Activated T-cell treated with anti-CD3 and anti-CD28 coated beads for 1 hour (primary cell): ENCODE measurements around the gene PIH1D1.

Experiments used
- DNase-seq: peaks from one replicate; pipeline ENCODE4 v3.0.0-alpha.2; 2020; ENCODE audit warnings: low read depth

Gene PIH1D1

DNA sequence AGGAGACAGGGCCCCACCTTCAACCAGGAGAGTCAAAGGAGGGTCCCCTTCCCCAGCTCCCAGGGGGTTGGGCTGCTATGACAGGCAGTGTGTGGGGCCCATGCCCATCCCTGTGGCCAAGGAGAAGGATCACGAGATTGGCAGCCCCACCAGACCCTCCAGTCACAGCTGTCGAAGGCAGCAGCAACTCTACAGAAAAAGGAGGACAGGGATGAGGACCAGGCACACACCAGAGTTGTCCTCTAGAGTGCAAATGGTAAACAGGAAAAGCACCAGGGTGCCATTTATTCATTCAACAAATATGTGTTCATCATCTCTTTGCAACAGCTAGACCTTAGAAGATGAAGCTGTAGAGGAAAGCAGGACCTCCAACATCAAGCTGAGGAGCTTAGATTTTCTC lies 32.4 kb downstream of the PIH1D1 start:
- no peak for DNase-seq

DNA sequence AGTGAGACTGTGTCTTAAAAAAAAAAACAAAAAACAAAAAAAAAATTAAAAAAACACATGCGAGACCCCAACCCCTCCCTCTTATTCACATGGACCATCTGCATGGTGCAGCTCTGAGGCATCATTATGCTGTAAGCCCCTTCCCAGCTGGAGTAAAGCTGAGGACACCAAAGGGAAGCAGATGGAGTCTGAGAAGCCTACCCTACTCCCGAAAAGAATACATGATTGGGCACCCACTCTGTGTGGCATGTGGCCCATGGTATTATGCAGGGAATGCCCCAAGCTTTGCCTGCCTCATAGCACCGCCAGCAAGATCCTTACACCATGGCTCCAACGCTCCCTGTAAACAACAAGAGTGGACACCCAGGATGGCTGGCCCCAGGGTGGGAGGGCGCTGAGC lies 33.1 kb downstream of the PIH1D1 start:
- no peak for DNase-seq

DNA sequence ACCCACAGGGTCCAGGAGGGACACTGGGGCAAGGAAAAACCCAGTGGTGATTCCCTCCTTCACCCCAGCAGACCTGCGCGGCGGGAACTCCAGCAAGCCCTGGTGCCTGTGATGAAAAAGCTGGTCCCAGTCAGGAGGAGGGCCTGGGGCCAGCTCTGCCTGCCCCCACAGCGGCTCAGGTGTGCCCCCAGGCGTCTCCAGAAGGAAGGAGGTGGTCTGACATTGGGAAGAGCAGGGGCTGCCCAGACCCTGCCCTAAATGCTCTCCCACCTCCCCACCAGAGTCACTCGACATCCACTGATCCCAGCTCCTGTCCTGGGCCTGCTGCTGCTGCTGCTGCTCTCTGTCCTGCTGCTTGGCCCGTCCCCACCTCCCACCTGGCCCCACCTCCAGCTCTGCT lies 34.5 kb downstream of the PIH1D1 start:
- DNase-seq, result no peak

DNA sequence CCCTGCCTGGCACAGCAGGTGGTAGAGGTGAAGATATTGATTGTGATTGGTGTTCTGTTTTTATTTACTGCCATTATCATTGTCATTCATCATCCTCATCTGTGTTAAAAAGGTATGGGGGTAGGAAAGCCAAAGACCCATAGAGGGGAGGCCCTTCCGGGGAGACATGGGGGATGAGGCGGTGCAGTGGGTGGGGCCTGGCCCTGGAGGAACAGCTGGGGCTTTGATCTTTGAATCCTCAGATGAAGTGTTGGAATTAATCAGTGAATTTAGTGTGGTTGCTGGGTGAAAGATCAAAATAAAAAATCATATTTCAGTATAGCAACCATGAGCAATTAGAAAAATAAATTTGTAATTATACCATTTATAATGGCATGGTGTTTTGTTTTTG lies 35.8 kb downstream of the PIH1D1 start:
- DNase-seq, result no peak

DNA sequence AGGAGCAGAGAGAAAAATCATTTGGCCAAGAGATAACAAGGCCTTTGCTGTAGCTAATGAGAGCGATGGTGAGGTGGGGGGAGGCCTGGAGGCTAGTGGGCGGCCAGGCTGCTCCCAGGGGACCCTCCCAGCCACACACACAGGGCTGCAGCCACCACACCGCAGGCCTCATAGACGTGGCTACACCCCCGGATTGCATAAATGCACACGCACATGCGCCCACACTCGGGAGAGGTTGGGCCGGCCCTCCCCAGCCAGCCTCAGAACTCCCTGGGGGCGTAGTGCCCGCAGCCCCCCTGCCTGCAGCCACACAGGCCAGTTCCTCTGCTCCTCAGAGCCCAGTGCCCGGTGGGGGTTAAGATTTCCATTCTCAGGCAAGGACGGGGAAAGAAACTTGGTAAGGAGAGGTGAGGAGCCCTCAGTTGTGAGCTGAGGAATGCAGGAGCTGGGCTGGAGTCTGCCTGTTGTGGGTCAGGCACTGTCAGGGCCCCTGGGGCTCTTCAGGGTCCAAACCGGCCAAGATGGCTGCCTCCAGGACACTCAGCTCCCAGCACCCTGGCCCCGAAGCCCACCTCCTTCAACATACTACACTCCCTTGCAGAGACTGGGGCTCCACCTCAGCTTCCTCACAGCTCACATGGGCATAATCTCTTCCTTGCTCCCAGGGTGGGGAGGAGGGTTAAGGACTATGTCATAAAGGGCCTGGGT lies 36.4 kb downstream of the PIH1D1 start:
- no peak for DNase-seq

DNA sequence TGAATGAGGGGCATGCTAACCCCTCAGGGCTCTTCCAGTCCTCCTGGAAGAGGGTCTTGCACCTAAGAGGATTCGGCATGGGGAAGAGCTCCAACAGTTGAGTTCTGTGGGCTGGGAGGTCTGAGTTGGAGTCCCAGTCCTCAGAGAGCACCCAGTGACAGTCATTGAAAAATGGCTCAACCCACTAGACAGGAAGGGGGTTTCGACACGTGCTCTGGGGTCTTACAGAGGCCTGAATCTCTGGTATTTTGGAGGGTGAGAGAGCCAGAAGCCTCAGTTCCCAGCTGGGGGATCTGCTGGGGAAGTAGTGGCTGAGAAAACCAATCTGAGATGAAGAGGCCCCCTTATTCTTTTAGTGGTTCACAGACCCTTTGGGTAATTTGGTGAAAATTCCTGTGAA lies 37.4 kb downstream of the PIH1D1 start:
- DNase-seq, result no peak

DNA sequence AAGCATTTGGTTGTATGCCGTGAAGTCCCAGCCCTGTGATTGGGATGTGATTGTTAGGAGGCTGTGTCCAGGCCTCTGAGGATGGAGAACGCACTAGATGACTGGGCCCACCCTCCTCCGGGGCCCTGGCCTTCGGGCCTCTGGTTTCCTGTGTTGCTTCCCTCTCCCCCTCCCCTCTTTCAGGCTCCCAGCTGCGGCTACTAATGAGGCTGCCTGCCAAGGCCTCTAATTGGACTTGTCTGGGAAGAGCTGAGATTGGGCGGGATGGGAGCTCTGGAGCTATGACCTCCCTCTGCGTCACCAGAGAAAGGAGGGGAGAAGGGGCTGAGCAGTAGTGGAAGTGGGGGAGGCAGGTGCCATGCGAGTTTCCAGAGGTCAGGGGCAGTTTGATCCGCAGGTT lies 38.3 kb downstream of the PIH1D1 start:
- no peak for DNase-seq

DNA sequence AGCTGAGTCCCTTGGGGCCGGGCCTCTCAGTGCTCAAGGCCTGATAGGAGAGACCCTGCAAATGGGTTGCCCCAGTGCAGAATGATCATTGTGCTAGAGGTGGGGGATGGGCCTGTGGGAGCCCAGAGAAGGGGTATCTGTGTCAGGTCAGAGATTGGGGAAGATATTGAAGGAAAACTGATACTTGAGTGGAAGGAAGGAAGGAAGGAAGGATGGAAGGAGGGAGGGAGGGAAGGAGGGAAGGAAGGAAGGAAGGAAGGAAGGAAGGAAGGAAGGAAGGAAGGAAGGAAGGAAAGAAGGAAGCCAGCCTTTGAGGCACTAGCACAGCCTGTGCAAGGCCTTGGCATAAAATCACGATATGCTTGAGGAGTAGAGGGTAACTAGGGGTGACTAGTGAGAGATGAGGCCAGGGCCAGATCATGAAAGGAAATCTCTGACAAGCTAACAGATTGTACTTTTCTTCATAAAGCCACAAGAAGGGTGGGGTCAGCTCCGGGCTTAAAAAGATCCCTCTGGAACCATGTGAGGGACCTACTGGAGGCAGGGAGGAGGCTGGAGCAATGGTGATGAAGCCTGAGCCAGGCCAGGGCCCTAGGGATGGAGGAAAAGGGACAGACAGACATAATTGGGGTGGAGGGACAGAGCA lies 39.8 kb downstream of the PIH1D1 start:
- DNase-seq, result no peak

DNA sequence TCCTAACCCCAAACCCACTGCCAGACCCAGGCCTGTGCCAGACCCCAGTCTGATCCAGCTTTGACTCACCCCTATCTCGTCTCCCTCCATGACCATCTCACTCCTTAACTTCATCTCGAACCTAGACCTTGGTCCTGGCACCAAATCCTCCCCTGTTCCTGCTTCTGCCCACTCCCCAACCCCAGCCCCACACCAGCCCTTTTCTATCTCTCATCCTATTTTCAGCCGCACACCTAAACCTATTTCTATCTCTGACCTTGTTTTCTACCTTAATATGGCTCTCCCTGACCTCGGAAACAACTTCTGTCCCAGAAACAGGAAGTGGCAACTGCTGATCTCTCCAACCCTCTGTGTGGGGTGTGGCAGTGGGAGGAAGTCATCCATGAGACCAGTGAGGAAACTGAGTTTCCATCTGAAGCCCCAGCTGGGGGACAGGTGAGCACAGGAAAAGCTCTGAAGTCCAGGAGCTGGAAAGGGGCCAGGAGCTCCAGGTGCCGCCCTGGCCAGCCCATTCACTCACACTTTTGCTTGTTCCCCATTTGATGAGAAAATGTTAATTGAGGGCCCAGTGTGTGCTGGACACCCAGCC lies 42.1 kb downstream of the PIH1D1 start:
- no peak for DNase-seq

DNA sequence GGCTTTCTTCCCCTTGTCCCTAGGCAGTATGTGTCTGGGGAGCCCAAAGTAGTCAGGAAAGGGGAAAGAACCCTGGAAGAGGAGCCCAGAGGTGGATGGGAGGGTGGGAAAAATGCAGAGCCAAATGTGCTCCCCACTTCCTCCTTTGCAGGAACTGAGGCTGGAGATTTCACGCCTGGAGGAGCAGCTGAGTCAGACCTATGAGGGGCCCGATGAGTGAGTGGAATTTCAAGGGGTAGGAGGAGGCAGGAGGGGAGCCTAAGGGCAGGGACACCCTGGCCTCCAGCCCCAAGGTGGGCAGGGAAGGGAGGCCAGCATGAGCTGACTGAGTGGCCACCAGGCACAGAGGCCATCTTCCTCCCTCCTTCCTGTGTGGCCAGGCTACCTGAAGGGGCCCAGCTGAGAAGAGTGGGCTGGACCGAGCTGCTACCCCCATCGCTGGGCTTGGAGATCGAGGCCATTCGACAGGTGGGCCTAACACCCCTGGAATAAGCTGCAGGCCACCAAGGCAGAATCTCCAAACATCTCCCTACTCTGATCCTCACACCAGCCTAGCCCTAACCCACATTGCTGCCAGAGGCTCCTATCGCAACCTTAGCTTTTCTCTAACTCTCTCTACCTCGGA lies 42.7 kb downstream of the PIH1D1 start:
- no peak for DNase-seq

DNA sequence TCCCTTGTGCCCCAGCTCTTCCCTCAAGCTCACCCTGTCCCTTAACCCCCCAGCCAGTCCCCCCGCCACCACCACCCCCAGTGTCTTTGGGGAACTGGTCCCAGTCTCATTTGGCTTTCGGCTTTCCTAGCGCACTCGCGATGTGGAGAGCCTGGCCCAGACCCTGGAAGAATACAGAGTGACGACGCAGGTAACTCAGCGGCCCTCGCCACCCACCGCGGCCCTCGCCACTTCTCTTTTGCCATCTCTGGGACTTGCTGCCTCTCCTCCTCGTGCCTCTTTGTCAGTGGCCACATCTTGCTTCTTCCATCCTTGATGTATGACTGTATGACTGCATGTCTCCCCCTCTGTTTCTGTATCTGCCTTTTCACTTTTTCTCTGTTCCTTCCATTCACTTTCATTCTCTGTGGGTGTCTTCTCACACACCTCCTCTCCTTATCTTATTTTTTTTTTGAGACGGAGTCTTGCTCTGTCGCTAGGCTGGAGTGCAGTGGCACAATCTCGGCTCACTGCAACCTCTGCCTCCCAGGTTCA lies 44.1 kb downstream of the PIH1D1 start:
- no peak for DNase-seq

DNA sequence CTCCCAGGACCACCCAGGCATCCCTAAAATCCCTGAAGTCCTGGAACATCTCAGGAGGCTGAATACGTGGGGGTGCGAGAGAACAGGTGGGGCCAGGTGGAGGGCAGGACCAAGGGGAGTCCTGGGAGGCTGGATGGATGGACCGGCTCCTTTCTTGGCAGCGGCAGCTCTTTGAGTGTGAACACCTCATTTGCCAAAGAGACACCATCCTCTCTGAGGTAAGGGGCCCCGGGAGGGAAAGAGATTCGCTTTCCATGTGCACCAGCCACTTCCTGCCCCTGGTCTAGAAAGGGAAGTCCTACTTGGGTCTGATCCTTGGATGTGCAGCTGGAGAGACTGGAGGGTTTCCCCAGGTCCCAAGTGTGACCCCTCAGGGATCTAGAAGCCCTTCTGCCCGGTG lies 44.5 kb downstream of the PIH1D1 start:
- no peak for DNase-seq

DNA sequence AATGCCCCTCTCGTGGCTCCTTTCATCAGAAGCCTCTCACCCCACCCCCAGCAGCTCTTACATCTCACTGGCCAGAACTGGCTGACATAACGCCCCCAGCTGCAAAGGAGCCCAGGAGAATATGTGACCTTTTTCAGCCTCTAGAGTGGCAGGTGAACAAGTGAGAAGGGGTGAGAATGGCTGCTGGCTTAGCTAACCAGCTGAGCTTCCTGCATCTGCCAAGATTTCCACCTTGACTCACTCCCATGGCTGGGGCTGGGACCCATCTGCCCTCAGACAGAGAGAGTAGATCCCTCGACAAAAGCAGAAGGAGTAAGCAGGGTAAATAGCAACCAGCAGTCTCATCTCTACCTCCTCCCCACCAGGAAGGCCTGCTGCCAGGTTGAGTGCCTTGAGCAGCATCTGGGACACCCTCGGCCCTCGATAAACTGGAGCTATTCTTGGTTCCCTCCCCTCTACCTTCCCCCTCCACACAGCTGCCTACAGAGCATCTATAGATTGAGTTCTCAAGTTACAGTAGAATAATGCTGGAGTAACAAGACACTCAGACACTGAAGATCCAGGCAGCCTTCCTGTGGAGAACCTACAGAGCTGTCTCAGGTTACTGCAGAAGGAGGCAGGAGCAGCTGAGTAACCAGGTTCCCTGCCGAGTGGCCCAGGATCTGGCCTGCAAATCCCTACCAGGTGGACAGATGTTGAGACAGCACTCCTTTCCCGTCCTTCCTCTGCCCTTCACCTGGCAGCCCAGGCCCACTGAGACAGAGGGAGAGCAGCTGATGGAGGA lies 48.0 kb downstream of the PIH1D1 start:
- no peak for DNase-seq

DNA sequence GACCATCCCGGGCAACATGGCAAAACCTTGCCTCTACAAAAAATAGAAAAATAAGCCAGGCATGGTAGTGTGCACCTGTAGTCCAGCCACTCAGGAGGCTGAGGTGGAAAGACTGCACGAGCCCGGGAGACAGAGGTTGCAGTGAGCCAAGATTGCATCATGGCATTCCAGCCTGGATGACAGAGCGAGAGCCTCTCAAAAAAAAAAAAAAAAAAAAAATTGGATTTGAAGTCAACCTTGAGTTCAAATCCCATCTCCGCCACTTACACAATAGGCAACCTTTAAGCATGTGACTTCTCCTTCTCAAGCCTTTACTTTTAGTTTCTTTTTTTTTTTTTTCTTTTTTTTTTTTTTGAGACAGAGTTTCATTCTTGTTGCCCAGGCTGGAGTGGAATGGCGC lies 51.6 kb downstream of the PIH1D1 start:
- DNase-seq, result no peak

DNA sequence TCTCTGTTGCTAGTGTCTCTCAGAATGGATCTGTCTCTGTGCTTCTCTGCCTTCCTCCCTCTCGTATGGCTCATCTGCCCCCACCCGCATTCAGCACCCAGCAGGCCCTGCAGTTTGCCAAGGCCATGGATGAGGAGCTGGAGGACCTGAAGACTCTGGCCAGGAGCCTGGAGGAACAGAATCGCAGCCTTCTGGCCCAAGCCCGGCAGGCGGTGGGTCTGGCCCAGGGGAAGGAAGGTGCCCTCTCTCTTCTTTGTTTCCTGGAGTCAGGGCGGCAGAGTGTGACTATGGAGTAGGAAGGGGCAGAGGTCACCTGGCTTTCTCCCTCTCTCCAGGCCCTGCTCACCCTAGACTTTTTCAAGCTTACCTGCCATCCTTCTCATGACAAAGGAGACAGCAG lies 52.7 kb downstream of the PIH1D1 start:
- no peak for DNase-seq

DNA sequence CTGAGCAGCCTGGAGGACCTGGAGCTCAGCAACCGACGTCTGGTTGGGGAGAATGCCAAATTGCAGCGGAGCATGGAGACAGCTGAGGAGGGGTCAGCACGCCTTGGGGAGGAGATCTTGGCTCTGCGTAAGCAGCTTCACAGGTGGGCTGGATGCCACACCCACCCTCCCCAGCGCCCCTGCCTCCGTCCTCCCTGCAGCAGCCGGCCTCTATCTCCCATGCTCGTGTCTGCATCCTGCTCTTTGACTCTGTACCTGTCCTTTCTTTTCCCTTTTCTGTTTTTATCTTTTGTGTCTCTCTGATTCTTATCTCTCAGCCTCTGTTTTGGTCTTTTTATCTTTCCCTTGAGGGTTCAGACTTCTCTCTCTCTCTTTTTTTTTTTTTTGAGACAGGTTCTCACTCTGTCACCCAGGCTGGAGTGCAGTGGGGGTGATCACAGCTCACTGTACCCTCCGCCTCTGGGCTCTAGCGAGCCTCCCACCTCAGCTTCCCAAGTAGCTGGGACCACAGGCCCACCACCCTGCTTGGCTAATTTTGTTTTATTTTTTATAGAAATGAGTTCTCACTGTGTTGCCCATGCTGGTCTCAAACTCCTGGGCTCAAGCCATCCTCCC lies 53.5 kb downstream of the PIH1D1 start:
- DNase-seq, result no peak

DNA sequence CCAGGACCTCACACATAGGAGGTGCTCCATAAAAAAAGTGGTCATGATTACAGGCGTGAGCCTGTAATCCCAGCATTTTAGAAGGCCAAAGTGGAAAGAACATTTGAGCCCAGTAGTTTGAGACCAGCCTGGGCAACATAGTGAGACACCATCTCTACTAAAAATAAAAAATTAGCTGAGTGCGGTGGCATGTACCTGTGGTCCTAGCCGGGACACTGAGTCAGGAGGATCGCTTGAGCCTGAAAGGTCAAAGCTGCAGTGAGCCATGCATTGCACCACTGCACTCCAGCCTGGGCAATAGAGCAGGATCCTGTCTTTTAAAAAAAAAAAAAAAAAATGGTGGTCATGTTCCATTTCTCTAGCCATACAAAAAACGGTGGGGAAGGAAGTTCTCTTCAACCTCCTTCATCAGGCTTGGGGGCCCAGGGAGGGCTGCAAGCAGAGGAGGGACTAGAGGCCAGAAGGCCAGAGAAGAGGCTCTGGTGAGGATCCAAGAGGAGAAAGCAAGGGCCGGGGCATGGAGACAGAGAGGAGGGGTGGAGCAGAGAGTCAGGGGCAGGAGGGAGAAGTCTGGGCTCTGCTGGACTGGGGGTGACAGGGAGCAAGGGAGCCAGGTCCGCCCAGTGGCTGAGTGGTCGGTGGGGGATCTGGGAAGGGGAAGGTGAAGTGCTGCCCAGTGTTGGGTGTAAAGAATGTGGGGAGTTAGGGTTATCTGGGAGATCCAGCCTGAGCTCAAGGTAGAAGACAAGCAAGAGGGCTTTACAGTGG lies 54.7 kb downstream of the PIH1D1 start:
- no peak for DNase-seq
